Sigmoid colon (tissue), 7 donors: ENCODE data around the gene BORCS8. TPM values are rescaled to one million over a fixed set of nuclear protein-coding genes. Genes with fewer than 3 reads are reported as not detected.
"Not testable (repeated sequence)": the region's sequence is repeated elsewhere in the genome, so short reads cannot be mapped to it uniquely, and the experiment has no call there.

ENCODE experiments used
- DNase-seq: peaks from one replicate; pipeline ENCODE4 v3.0.0-alpha.2; 2019
- H3K27ac ChIP-seq, 4 donors: fragments of 200-600 bp; sonication (generic); one replicate each; pipeline ENCODE4 v1.5.1; 2016 to 2019; ENCODE audit warnings: mild to moderate bottlenecking in 1 of 4
- H3K27me3 ChIP-seq, 3 donors: fragments of 200-600 bp; sonication (generic); one replicate each; pipeline ENCODE4 v1.5.1; 2019; ENCODE audit warnings: mild to moderate bottlenecking in 1 of 3
- H3K36me3 ChIP-seq, 4 donors: fragments of 200-600 bp; sonication (generic); one replicate each; pipeline ENCODE4 v1.5.1; 2016 to 2019
- H3K4me1 ChIP-seq, 4 donors: fragments of 200-600 bp; sonication (generic); one replicate each; pipeline ENCODE4 v1.5.1; 2017 to 2019
- H3K4me3 ChIP-seq, 4 donors: fragments of 200-600 bp; sonication (generic); one replicate each; pipeline ENCODE4 v1.5.1; 2017 to 2019; ENCODE audit warnings: mild to moderate bottlenecking in 2 of 4, moderate library complexity in 1 of 4
- H3K9me3 ChIP-seq, 4 donors: fragments of 200-600 bp in 3 of 4; sonication (generic) in 3 of 4; one replicate each; pipeline versions ENCODE4 v1.5.1 to v1.6.1; 2013 to 2019
- CTCF ChIP-seq, 4 experiments: fragments of 450-650 bp in 3 of 4; fragments of 200-600 bp in 1 of 4; IDR thresholded peaks; one replicate each; pipeline ENCODE4 v1.5.1; 2016 to 2019; ENCODE audit warnings: antibody characterized with exemption in 4 of 4, mild to moderate bottlenecking in 3 of 4, moderate library complexity in 2 of 4
- EP300 ChIP-seq, 4 donors: sonication (generic); formaldehyde crosslinking; IDR thresholded peaks; one replicate each; pipeline ENCODE4 v1.6.1; 2017; ENCODE audit warnings: antibody characterized with exemption in 4 of 4
- POLR2A ChIP-seq, 2 donors: fragments of 450-650 bp; IDR thresholded peaks; one replicate each; pipeline ENCODE4 v1.6.1; 2016; ENCODE audit warnings: antibody characterized with exemption in 2 of 2, mild to moderate bottlenecking in 2 of 2, moderate library complexity in 2 of 2
- POLR2AphosphoS5 ChIP-seq, 4 donors: sonication (generic); formaldehyde crosslinking; IDR thresholded peaks; one replicate each; pipeline ENCODE4 v1.6.1; 2017; ENCODE audit warnings: antibody characterized with exemption in 4 of 4
- WGBS, 2 donors: extraction: QIAGEN DNeasy Blood & Tissue Kit; methylation state at CpG; one replicate each; pipeline ENCODE4 v1.1.7; 2013; 5-methylcytosine and 5-hydroxymethylcytosine counted together
- intact Hi-C: fragments of 100-400 bp; cut with DNase I; formaldehyde crosslinking; loops from one replicate; pipeline ENCODE4 v1.15.1; 2023
- polyA plus RNA-seq, 3 donors: library from polyadenylated mRNA; stranded (reverse); fragments of 200-250 nt; gene quantifications; one replicate each; pipeline ENCODE4 v1.2.3, GENCODE V29; 2013
- total RNA-seq, 4 donors: library from RNA; depleted of rRNA; stranded (reverse); fragments of >200 nt; gene quantifications; one replicate each; pipeline ENCODE4 v1.1.0, GENCODE V29; 2016
- donor health status: healthy with polysubstance abuse.
- donor health status: Bipolar disorder and iron deficiency.
- donor health status: healthy.

BORCS8 gene
- total and polyA plus RNA-seq, 7 donors, result 9.3 to 39.3 (median 16.9) TPM

- Histone ChIP-seq H3K27ac (no peak overlapping the region), H3K36me3 (no peaks in the 10 kb centered on the region), H3K4me3 (no peak overlapping the region), H3K4me1 (peaks cover 0 to 9% (median 8%) of the 10 kb centered on the region in 4 donors), H3K27me3 (peaks cover 16 to 65% (median 43%) of the 10 kb centered on the region in 3 donors), H3K9me3 (no peaks in the 10 kb centered on the region)
- intact Hi-C loops, result no loop called here
- 25 to 65% methylated on average over 6 of the region's 6 CpGs for WGBS, 2 donors
- TF ChIP-seq POLR2AphosphoS5 (IDR thresholded peaks at IDR 0.05) (no peak), CTCF (IDR thresholded peaks at IDR 0.05) (no peak), POLR2A (IDR thresholded peaks at IDR 0.05) (no peak), EP300 (IDR thresholded peaks at IDR 0.05) (no peak)
- DNase-seq, result no peak
Measured at GRCh38 chr19:19223636-19224035, 31.7 kb upstream of the BORCS8 start.

- peaks cover 14 to 59% (median 42%) of the 10 kb centered on the region in 3 donors for H3K27me3 ChIP-seq
- WGBS, 2 donors, result 84 to 89% methylated on average over 5 of the region's 5 CpGs
- H3K36me3 ChIP-seq, result no peaks in the 10 kb centered on the region
- H3K4me1 ChIP-seq, result peaks cover 0 to 9% (median 8%) of the 10 kb centered on the region in 4 donors
- no peak for TF ChIP-seq EP300 (IDR thresholded peaks at IDR 0.05)
- no peak for TF ChIP-seq POLR2A (IDR thresholded peaks at IDR 0.05)
- TF ChIP-seq CTCF (IDR thresholded peaks at IDR 0.05), result no peak
- no peak for TF ChIP-seq POLR2AphosphoS5 (IDR thresholded peaks at IDR 0.05)
- H3K27ac ChIP-seq, result no peak overlapping the region
- no peaks in the 10 kb centered on the region for H3K9me3 ChIP-seq
- no peak for DNase-seq
- no peak overlapping the region for H3K4me3 ChIP-seq
- intact Hi-C loops, result no loop called here
Measured at GRCh38 chr19:19223060-19223459, 31.1 kb upstream of the BORCS8 start.

GRCh38 chr19:19221000-19221399, 29.0 kb upstream of the BORCS8 start:
- peaks cover 6 to 48% (median 22%) of the 10 kb centered on the region in 3 donors for H3K27me3 ChIP-seq
- H3K4me1 ChIP-seq, H3K9me3 ChIP-seq, intact Hi-C loops, DNase-seq, H3K27ac ChIP-seq, H3K36me3 ChIP-seq, H3K4me3 ChIP-seq: not testable (repeated sequence)
- 84 to 89% methylated on average over 8 of the region's 8 CpGs for WGBS, 2 donors

- Histone ChIP-seq H3K9me3 (no peaks in the 10 kb centered on the region), H3K27me3 (peaks cover 0 to 48% (median 17%) of the 10 kb centered on the region in 3 donors), H3K36me3 (no peaks in the 10 kb centered on the region), H3K4me1 (no peaks in the 10 kb centered on the region), H3K4me3 (no peak overlapping the region), H3K27ac (no peak overlapping the region)
- DNase-seq, result no peak
- TF ChIP-seq EP300 (IDR thresholded peaks at IDR 0.05) (no peak), POLR2AphosphoS5 (IDR thresholded peaks at IDR 0.05) (no peak), POLR2A (IDR thresholded peaks at IDR 0.05) (no peak), CTCF (IDR thresholded peaks at IDR 0.05) (no peak)
- 86 to 89% methylated on average over 21 of the region's 21 CpGs for WGBS, 2 donors
- intact Hi-C loops, result no loop called here
Measured at GRCh38 chr19:19218911-19219310, 27.0 kb upstream of the BORCS8 start.

GRCh38 chr19:19217099-19217498, 25.1 kb upstream of the BORCS8 start:
- no peak overlapping the region for H3K27ac ChIP-seq
- H3K27me3 ChIP-seq, result peaks cover 4 to 51% (median 33%) of the 10 kb centered on the region in 3 donors
- TF ChIP-seq POLR2AphosphoS5 (IDR thresholded peaks at IDR 0.05), result no peak
- no peak for TF ChIP-seq CTCF (IDR thresholded peaks at IDR 0.05)
- no peak for TF ChIP-seq EP300 (IDR thresholded peaks at IDR 0.05)
- TF ChIP-seq POLR2A (IDR thresholded peaks at IDR 0.05), result no peak
- no peaks in the 10 kb centered on the region for H3K4me1 ChIP-seq
- H3K9me3 ChIP-seq, result no peaks in the 10 kb centered on the region
- H3K36me3 ChIP-seq, result no peaks in the 10 kb centered on the region
- WGBS, 2 donors, result 55 to 64% methylated on average over 4 of the region's 4 CpGs
- H3K4me3 ChIP-seq, result no peak overlapping the region
- intact Hi-C loops, result no loop called here
- DNase-seq, result no peak
